ENCODE data around the gene MAPRE2.
"Not testable (repeated sequence)": the region's sequence is repeated elsewhere in the genome, so short reads cannot be mapped to it uniquely, and the experiment has no call there.

MAPRE2 gene

DNA sequence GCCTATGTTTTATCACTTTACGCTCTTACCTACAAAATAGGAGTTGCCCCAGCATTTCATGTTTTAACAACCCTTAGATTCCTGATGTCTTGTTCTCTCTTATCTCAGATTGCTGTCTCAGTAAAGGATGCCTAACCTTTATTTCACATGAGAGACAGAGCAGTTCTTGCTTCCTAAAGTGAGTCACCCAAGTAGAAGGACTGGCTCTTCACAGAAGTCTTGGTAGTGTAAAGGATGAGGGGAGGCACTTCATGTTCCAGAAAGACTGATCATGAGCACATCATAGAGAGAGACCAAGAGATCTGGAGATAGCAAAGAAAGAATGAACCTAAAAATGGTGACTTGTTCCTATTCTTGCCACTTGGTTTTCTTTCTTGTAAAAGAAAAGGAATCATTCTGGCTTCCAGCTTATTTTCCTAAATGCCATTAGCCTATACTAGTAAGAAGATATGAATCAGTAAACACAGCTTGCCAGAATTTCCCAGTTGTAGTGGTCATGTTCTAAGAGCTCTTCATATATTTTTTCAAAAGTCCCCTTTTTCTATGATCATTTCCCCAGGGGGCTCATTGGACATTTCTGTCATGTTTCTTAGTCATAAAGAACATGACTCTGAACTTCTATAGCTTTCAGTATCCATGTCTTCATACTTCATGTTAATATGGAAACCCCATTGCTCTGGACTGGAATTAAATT lies 54.9 kb downstream of the MAPRE2 start:
- DNase-seq, result no peak

DNA sequence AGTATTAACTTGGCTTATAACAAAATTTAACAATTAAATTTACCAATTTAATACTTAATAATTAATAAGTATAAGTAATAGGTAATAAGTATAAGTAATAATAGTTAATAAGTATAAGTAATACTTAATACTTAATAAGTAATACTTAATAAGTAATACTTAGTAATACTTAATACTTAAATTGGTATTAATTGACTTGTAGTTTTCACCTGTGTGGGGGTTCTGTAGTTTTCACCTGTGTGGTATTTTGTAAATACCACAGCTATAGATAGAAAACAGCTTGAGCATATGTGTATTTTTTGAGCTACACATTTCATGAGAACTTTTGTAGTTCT lies 55.4 kb downstream of the MAPRE2 start:
- DNase-seq, result no peak

DNA sequence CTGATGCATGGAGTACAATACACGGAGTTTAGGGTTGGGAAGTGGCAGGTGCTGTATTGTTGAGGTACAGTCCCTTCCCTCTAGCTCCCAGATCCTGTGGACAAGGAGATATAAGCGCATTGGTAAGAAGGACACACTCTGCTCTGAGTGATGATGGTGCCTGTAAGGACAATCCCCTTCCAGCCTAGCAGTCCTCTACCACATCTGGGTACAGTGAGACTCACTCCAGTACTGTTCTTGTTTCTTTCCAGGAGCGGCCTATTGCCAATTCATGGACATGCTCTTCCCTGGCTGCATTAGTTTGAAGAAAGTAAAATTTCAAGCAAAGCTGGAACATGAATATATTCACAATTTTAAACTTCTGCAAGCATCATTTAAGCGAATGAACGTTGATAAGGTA lies 56.0 kb downstream of the MAPRE2 start:
- no peak for DNase-seq

DNA sequence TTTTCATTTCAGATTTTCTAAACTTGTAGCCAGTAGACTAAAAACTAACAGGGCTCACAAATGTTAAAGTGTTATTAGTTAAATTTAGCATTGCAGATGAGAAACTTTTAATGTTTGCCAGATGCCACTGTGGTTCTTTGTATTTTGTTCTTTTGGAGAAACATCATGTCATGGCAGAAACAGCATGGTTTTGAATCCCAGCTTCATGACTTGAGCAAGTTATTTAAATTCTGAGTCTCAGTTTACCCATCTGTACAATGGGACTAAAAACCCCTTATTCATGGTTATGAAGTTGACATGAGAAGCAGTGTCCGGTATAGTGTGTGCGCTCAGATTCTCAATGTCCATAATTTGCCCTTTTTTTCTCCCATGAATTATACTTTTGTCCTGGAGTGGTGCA lies 56.5 kb downstream of the MAPRE2 start:
- no peak for DNase-seq

DNA sequence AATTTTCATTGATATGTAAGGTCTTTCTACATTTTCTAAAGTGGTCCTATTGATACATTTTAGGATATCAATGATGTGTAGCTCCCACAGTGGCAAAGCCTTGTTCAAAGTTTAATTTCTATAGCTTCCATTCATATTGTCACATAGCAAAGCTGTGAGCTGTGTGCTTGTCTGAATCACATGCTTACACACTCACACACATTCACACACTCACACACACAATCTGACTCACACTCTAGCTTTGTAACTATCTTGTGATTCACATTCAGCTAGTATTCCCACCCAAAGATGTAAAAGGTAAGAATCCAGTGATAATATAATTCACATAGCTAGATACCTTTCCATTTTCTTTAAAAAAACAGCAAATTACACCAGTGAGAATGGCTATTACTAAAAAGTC lies 58.7 kb downstream of the MAPRE2 start:
- no peak for DNase-seq

DNA sequence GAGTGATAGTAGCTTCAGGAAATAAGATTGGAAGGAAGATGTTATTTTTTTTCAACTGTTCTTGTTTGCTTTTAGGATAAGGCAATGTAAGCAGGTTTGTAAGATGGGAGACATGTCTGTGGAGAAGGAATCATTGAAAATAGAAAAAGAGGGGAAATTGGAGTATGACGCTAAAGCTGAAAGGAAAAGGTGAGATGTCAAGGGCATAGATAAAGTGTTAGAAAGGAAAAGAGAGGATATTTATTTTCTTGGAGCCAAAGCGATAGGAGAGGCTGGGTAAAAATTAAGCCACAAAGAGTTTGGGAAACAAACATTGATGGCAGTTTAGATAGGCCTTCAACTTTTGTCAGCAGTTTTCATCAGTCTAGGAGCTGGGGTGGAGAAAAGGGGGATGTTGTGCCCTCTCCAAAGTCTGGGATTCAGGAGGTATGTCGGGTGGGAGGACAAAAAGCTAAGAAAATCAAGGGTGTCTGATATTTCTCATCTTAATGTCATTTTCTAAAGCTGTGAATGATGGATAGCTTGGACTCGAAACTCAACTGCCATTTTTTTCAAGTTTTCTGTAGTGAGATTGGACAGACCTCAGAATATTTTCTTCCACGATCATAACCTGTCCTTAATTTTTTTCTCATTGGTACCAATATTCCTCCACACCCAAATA lies 63.3 kb downstream of the MAPRE2 start:
- DNase-seq, result no peak

DNA sequence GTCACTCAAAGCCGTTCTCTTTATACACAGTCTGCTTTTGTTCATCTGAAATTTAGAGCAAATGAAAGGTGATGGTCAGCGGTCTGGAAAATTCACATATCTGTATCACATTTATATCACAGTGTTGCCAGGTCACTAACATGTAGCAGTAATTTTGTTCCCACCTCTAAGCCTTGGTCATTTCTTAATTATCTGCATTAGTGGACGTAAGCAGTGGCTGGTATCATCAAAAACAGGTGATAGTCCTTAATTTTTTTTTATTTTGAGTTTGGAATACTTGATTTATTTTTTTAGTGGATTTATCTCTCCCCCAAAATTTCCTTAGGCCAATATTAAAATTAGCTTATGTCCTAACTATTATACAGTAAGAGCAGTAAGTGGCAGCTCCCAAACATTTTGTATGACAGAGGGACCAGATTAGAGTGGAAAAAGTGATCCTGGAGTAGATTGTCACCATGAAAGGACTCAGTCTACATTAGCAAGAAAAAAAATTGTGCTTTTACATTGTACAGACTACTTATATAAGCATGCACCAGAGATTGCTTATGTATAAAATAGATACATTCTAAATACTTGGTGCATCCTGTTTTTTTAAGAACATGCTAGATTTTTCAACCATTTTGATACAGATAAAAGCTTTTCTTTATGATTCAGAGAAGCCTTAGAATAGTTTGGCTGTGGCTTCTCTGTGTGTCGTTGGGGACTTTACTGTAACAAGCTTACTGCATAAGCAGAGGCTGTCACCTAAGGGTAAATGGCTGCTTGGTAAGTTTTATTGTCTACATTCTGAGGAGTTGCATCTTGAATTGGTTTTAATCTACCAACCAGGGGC lies 65.0 kb downstream of the MAPRE2 start:
- DNase-seq, result no peak

DNA sequence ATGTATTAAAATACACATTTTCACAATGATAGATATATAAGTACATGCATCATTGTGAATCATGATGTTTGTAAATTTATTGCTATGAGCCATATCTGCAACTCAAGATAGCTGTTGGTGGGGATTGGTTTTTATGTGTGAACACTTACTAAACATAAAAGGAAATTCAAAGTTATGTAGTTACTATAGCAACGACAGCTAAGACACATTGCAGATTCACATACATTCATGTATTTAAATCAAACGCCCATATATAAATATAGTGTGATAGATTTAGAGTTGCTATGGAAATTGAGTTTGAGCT lies 65.6 kb downstream of the MAPRE2 start:
- DNase-seq, result no peak

DNA sequence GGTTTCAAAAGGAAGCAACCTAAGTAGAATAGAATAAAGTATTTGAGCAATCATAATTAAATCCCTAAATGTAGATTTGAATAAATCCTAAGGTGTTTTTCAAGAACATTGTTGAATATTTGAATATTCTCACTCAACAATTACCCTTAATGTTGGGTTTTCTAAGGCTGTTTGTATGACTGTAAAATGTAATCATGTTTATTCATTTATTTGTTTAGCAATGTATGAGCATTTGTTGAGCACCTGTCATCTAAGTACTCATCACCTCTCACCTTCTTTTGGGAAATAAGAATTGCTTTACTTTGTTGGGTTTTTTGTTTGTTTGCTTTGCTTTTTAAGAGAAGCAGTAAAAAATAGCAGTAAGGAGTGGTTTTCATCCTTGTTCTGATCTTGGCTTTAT lies 66.0 kb downstream of the MAPRE2 start:
- no peak for DNase-seq

DNA sequence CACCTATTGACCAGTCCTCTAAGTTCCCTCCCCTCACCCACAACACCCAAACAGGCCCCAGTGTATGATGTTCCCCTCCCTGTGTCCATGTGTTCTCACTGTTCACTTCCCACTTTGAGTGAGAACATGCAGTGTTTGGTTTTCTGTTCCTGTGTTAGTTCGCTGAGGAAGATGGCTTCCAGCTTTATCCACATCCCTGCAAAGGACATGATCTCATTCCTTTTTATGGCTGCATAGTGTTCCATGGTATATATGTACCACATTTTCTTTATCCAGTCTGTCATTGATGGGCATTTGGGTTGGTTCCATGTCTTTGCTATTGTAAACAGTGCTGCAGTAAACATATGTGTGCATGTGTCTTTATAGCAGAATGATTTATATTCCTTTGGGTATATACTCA lies 66.9 kb downstream of the MAPRE2 start:
- DNase-seq, result not testable (repeated sequence)

DNA sequence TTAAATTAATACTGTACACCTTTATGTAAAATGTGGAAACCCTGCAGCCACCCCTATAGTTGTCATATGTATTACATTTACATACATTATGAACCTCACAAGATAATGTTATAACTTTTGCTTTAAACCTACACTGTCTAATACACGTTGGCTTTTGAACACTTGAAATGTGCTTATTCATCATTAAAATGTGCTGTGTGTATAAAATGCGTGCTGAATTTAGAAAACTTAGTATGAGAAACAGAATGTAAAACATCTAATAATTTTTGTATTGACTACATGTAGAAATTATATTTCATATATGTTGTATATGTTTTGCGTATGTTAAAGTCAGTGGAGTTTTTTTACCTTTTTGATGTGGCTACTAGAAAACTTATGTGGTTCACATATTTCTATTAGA lies 68.8 kb downstream of the MAPRE2 start:
- no peak for DNase-seq

DNA sequence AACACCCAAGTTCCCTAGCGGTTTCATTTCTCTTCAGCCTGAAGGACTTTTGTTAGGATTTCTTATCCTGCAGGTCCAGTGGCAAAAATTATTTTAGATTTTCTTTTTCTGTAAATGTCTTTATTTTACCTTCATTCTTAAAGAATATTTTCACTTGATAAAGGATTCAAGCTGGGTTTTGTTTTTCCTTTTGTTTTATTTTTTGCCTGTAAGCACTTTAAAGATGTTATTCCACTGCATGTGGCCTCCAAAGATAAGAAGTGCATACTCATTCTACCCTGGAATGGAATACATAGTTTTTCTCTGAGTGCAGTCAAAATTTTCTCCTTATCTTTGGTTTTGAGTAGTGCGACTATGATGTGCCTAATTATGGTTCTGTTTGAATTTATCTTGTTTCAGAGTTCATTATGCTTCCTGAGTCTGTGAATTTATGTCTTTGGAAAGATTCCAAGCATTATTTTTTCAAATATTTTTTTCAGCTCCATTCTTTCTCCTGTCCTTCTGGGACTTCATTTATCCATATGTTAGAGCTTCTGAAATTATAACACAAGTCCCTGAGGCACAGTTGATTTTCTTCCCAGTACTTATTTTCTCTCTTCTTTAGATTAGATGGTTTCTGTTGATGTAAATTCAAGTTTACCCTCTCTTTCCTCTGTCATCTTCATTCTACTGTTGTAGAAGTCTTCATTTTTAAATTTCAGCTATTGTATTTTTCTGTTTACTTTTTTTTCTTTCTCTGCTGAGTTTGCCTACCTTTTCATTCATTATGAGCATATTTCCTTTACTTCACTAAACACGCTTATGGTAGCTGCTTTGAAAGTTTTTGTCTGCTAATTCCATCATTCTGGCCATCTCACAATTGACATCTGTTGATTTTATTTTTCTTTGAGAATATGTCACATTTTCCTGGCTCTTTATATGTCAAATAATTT lies 69.6 kb downstream of the MAPRE2 start:
- no peak for DNase-seq

DNA sequence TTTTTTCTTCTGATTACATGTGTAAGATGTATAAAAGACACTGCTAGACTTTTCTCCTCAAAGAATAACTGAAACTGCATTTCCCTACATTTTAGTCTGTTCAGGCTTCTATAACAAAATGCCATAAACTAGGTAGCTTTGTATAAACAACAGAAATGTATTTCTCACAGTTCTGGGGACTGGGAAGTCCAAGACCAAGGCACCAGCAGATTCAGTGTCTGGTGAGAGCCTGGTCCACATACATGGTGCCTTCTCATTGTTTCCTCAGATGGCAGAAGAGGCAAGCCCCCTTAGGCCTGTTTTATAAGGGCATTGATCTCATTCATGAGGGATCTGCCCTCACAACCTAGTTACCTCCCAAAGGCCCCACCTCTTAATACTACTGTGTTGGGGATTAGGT lies 71.5 kb downstream of the MAPRE2 start:
- DNase-seq, result no peak

DNA sequence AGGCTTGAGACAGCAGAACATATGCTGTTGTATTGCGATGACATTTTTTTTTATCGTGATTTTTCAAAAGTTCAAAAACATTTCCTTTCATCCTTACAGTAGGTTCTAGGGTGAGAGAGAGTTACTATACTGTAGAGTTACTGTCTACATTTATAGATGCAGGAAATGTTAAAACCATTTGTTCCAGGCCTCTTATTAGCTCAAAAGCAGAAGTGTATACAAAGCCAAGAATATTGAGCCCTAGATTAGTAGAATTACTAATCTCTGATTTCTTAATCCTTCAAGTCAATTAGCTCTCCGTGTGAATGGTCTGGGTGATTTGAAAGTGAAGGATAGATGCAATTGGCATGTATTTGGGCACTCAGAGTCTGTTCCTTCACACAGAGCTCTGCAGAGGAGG lies 73.1 kb downstream of the MAPRE2 start:
- no peak for DNase-seq

DNA sequence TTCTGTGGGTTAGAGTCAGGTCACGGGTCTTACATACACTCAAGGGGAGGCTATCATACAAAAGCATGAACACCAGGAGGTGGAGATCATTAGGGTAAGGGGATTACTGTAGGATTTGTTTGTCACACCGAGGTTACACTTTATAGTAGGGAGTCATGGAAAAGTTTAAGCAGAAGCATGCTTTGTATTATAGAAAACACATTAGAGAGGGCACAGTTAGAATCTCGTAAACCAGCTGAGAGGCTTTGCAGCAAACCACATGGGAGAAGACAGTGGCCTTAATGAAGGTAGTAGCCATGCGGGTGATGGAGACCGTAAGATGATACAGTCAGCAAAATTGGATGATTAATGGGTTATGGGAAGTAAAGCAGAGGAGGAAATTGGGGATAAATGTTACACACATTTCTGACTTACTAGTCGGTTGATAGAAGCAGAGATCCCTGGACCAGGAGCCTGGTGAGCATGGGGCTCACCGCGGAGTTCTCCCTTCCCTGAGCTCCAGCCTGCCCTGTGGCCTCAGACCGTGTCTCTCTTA lies 75.6 kb downstream of the MAPRE2 start:
- no peak for DNase-seq

DNA sequence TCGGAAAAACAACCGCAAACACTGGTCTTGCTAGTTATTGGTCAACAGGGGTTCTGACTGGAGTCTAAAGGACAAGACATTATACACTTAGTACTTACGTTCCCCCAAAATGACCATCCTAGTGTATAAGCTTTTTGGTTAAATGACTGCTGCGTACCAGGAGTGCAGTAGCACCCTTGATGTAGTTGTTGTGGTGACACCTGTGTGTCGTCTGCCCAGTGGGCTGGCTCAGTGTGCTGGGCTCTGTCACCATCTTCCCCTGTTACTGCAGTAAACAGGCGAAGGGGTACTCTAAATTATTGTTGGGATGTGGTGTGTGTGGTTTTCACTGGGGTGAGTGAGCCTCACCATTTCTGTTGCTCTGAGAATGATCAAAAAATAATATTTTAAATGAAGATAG lies 76.2 kb downstream of the MAPRE2 start:
- DNase-seq, result no peak

DNA sequence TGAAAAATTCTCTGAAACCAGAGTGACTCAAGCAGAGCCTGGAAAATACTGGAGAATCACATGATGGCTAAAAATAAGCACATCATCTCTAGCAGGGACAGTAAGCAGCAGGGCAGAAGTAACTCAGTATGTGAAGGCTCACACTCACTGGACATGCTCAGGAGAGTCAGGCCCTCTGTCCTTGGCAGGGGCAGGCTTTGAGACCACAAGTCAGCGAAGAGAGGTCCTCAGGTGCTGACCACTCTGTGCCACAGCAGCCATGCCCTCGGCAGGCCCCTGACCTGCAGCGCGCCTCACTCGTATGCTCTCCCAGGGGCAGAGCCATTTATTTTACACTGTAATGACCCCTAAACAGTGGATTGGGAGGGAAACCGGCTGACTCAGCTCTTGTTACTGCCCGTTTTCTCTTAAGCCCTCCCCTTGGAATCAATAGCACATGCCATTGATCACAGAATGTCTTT lies 76.8 kb downstream of the MAPRE2 start:
- DNase-seq, result no peak

DNA sequence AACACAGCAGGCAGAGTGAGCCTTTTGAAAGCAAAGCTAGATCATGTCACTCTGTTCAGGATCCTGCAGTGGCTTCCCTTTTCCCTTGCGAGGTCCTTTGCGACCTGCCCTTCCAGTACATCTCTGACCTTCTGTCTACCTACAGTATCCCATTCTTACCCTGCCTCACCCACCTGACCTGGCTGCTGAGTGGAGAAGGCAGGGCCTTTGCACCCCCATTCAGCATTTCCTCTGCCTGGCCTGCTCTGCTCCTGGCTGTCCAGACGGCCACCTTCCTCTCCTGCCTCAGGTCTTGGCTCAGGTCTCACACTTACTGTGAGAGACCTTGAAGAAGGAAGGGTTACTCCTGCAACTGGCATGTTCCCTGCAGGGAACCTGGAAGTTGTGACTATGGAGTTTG lies 77.4 kb downstream of the MAPRE2 start:
- no peak for DNase-seq

DNA sequence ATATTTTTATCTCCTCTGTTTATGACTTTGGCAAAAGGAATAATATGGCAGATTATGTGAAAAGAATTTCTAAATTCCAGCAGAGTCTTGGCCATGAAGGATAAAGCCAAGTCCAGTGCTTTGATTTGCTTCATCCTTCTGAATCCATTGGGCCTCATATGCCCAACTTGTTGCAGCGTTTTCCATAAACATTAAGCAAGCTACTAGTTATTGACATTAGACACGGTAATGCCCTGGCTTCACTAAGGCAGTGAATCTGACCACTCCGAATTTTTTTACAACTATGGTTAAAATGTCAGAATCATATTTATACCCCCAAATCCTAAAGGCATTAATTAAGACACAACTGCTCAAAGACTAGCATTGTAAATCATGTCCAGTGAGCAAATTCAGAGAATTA lies 79.8 kb downstream of the MAPRE2 start:
- DNase-seq, result no peak

DNA sequence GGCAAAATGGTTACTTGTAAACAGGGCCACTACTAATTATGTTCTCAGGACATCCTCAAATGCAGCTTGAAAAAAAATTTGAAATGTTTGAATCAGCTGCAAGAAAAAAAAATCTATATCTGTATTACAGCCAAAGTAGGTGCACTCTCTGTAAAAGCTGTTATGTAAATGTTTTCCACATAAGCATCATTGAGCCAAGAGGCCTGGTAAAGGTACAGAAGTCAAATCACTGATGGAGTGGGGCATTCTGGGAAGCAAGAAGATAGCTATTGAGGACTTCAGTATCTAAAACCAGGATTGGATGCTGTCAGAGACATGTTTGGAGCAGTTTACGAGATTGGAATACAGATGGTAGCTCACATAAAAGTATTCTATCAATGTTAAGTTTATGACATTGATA lies 80.3 kb downstream of the MAPRE2 start:
- no peak for DNase-seq

DNA sequence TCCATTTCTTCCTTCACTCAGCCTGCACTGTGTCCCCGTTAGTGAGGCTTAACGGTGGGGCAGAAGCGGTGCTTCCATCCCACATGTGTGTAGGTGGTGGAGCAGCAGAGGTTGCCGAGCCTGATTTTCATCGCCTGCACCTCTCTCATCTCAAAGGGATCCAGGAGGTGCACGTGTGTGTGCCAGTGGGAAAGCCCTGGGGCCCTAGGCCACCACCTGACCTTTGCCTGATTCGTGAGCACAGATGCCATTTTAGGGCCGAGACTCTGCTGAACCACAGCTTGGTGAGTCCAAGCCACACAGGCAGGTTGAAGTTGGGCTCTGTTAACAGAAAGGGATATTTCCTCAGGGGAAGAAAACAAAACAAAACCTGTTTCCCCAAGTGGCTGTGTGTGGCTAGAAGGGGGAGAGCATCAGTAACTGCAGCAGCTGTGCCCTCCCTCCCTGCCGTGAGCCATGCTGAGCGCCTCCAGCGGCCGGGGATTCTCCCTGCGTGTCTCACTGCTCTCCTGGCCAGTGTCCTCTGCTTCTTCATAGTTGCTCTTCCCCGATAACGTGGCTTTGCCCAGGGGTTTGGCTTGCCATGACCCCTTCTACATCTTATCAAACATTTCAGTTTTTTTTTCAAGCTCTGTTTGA lies 81.5 kb downstream of the MAPRE2 start:
- DNase-seq, result no peak

DNA sequence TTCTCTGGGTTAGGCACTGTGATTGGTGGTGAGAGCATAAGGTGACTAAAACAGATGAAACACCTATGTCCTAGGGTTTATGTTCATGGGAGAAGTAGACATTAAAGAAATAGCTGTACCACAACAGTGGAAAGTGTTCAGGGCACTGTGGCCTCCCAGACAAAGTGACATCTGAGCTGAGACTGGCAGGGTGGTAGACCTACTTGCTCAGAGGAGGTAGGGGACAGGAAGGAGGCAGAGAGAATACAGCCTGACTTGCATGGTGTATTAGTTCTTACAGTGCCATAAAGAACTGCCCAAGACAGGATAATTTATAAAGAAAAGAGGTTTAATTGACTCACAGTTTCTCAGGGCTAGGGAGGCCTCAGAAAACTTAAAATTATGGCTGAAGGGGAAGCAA lies 82.6 kb downstream of the MAPRE2 start:
- no peak for DNase-seq

DNA sequence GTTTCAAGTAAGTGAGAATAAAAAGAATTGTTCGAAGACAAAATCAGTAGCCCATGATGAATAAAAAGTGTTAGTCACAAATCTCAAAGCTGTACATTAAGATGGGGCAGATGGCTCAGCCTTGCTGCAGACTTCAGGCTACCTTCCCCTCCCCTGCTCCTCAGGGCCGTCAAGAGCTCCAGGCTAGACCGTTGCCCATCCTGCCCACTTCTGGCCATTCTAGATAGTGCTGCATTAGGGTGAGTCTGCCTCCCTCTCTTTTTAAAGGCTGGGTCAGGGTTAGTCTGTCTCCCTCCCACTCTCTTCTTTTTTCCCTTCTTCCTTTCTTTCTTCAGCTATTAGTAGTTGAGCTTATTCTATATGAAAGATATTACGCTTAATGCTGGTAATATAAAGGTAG lies 86.0 kb downstream of the MAPRE2 start:
- no peak for DNase-seq

All from NCI-H774 (cell line).